ENCODE data around the gene ANKRD28. TPM values are rescaled to one million over a fixed set of nuclear protein-coding genes. Genes with fewer than 3 reads are reported as not detected.
A peak's percentile ranks its signal among the peaks of the same experiment; 100 is the strongest.

ANKRD28 gene
- total and polyA plus RNA-seq, 2 experiments from 2014 or later: 15.2 to 61.3 TPM

GRCh38 chr3:15681668-15682067 lies 116.1 kb downstream of the ANKRD28 start (continued):
- no peak for TF ChIP-seq ZNF462 (CRISPR knock-in tag; IDR thresholded peaks at IDR 0.05)
- TF ChIP-seq EZH2phosphoT487 (IDR thresholded peaks at IDR 0.05; ENCODE audit: unreplicated experiment): no peak

GRCh38 chr3:15679306-15679705 lies 118.5 kb downstream of the ANKRD28 start:
- no peak overlapping the region for H3K4me3 Mint-ChIP-seq
- peaks cover 23% of the 10 kb centered on the region; the same call in 2 of the 3 replicates for H3K36me3 Mint-ChIP-seq (ENCODE audit: low read depth)
- Histone ChIP-seq H3F3A (replicated peaks; ENCODE audit: low read depth) (no peaks in the 10 kb centered on the region), H3K4me2 (no peak overlapping the region), H3K79me2 (replicated peaks; ENCODE audit: insufficient read depth) (no peaks in the 10 kb centered on the region), H2AFZ (no peak overlapping the region), H3K4me3 (no peak overlapping the region), H4K20me1 (replicated peaks; ENCODE audit: insufficient read depth) (no peaks in the 10 kb centered on the region), H3K36me3 (ENCODE audit: insufficient read depth) (peaks cover 25% of the 10 kb centered on the region), H3K4me1 (ENCODE audit: insufficient read depth) (no peaks in the 10 kb centered on the region), H3K9me2 (ENCODE audit: insufficient read depth) (no peaks in the 10 kb centered on the region), H3K27me3 (ENCODE audit: insufficient read depth) (no peaks in the 10 kb centered on the region), H3K27ac (ENCODE audit: low read depth) (no peak overlapping the region; the same call in 1 of the 2 replicates)
- 0 out of 2 replicates have a peak overlapping the region, but pooled peaks have one; percentile 53 for H3K27ac Mint-ChIP-seq
- no peak for ATAC-seq
- H3K9me3 Mint-ChIP-seq: no peaks in the 10 kb centered on the region
- H3K27me3 Mint-ChIP-seq (ENCODE audit: insufficient read depth, low read depth, poor library complexity): no peaks in the 10 kb centered on the region
- no peak for DNase-seq (ENCODE audit: low spot score)
- H3K4me1 Mint-ChIP-seq: no peaks in the 10 kb centered on the region
- no peak for TF ChIP-seq CREB1 (CRISPR knock-in tag; IDR thresholded peaks at IDR 0.05; ENCODE audit: low read depth)
- no peak for TF ChIP-seq REST (IDR thresholded peaks at IDR 0.05; ENCODE audit: unreplicated experiment)
- no peak for TF ChIP-seq ZNF114 (CRISPR knock-in tag; IDR thresholded peaks at IDR 0.05)
- TF ChIP-seq STAT1 (IDR thresholded peaks at IDR 0.05; ENCODE audit: unreplicated experiment): no peak
- no peak for TF ChIP-seq ZNF331 (CRISPR knock-in tag; IDR thresholded peaks at IDR 0.05; ENCODE audit: low read depth)
- TF ChIP-seq ETS1 (IDR thresholded peaks at IDR 0.05): no peak
- TF ChIP-seq EZH2 (IDR thresholded peaks at IDR 0.05; ENCODE audit: low read depth, unreplicated experiment): no peak
- no peak for TF ChIP-seq JUNB (IDR thresholded peaks at IDR 0.05; ENCODE audit: unreplicated experiment)
- TF ChIP-seq POLR2AphosphoS5 (IDR thresholded peaks at IDR 0.05; ENCODE audit: low read depth): no peak
- TF ChIP-seq NANOG (IDR thresholded peaks at IDR 0.05; ENCODE audit: borderline replicate concordance): no peak
